WI38 (cell line): ENCODE measurements around the gene PSMB8.
"Not testable (repeated sequence)": the region's sequence is repeated elsewhere in the genome, so short reads cannot be mapped to it uniquely, and the experiment has no call there.

Experiments used
- H3K4me3 ChIP-seq: 2 replicates; pipeline ENCODE4 v1.5.1; 2011; ENCODE audit warnings: low read depth, mild to moderate bottlenecking, control low read depth, low read length
- TF ChIP-seq, protein P1 (sequence below): IDR thresholded peaks from 2 replicates; pipeline ENCODE4 v1.5.1; 2012; ENCODE audit warnings: low read depth, mild to moderate bottlenecking, control low read depth, low read length

The PSMB8 gene

DNA sequence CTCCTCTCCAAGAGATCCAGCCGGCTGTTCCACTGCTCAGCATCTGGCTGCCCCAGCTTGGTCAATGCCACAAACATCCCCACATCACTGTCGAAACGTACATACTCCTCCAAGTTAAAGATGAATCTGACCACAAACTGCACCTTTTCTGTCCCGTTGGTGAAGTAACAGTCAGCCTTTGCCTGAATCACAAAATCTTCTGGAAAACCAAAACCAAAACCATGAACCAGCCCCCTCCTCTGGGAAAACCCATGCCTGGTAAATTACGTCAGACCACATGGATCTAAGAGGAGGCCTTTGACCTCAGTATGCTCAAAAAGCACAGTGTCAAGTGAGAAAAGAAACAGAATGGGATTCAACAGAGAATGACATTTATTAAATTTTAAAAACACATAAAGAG lies 28.7 kb downstream of the PSMB8 start:
- TF ChIP-seq, protein P1, sequence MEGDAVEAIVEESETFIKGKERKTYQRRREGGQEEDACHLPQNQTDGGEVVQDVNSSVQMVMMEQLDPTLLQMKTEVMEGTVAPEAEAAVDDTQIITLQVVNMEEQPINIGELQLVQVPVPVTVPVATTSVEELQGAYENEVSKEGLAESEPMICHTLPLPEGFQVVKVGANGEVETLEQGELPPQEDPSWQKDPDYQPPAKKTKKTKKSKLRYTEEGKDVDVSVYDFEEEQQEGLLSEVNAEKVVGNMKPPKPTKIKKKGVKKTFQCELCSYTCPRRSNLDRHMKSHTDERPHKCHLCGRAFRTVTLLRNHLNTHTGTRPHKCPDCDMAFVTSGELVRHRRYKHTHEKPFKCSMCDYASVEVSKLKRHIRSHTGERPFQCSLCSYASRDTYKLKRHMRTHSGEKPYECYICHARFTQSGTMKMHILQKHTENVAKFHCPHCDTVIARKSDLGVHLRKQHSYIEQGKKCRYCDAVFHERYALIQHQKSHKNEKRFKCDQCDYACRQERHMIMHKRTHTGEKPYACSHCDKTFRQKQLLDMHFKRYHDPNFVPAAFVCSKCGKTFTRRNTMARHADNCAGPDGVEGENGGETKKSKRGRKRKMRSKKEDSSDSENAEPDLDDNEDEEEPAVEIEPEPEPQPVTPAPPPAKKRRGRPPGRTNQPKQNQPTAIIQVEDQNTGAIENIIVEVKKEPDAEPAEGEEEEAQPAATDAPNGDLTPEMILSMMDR, result no peak
- no peak overlapping the region for H3K4me3 ChIP-seq

DNA sequence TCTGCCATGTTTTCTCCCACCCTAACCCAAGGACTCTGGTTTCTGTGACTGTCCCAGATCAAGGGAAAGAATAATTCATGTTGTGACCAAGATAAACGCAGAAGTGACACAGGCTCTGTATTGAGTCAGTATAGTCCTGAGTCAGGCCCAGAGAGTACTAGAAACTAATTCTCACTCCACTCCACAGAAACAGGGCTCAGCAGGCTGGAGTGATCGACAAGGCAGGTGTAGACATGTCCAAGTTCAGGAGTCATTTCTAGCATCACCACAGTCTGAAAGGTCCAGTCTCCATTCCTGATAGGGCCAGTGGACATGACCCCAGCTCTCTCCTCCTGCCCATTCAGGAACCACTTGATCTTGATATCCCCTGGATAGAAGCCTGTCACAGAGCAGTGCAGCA lies 29.7 kb downstream of the PSMB8 start:
- TF ChIP-seq, protein P1, result no peak
- no peak overlapping the region for H3K4me3 ChIP-seq

DNA sequence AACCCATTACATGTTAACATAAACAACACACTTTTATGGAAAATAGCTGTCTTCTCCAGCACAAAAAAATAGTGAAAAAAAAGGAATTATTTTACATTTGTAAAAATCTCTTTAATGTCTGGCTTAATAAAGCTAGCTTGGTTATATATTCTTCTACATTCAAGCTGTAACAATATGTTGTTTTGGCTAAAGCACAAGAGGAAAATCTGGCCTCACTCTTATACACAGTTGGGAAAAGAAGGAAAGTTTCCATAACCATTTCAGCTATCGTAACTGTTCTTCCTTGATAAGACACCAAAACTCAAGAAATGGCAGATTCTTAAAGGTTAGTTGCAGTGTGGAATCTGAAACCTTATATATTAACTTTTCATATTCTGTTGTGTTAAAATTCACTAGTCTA lies 34.7 kb downstream of the PSMB8 start:
- H3K4me3 ChIP-seq, result no peak overlapping the region
- TF ChIP-seq, protein P1, result no peak

DNA sequence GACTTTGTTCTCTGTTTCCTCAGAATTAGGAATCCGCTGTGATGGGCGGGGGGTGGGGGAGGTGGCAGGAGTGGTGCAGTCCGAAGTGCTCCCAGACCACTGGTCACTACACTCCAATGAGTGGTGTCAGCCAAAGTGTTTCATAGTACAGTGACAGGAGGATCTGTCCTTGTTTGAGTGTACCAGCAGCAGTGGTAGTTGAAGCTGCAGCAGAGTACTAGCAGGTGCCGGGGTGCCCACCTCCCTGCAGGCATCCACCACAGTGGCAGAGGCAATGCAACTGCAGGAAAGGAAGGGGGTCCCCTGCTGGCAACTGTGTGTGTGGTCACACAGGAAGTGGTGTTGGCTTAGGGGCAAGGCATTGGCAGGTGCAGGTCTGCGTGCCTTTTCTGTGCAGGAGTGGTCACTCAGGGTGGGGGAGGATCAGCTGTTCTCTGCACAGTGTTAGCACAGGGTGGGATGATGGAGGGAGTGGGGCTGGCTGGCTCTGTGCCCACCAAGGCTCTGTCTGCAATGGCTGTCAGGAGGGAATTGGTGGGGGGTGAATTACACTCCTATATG lies 36.7 kb downstream of the PSMB8 start:
- no peak overlapping the region for H3K4me3 ChIP-seq
- TF ChIP-seq, protein P1, result no peak

DNA sequence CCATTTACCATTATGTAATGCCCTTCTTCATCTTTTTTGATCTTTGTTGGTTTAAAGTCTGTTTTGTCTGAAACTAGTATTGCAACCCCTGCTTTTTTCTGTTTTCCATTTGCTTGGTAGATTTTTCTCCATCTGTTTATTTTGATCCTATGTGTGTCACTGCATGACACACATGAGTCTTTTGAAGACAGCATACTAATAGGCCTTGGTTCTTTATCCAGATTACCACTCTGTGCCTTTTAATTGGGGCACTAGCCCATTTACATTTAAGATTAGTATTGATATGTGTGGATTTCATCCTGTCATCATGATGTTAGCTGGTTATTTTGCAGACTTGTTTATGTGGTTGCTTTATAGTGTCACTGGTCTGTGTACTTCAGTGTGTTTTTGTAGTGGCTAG lies 38.4 kb downstream of the PSMB8 start:
- H3K4me3 ChIP-seq, result not testable (repeated sequence)

DNA sequence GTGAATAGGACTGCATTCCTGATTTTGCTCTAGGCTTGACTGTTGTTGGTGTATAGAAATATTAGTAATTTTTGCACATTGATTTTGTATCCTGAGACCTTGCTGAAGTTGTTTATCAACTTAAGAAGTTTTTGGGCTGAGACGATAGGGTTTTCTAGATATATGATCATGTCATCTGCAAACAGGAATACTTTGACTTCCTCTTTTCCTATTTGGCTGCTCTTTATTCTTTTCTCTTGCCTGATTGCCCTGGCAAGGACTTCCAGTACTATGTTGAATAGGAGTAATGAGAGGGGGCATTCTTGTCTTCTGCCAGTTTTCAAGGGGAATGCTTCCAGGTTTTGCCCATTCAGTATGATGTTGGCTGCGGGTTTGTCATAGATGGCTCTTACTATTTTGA lies 40.4 kb downstream of the PSMB8 start:
- no peak overlapping the region for H3K4me3 ChIP-seq
- TF ChIP-seq, protein P1, result no peak

DNA sequence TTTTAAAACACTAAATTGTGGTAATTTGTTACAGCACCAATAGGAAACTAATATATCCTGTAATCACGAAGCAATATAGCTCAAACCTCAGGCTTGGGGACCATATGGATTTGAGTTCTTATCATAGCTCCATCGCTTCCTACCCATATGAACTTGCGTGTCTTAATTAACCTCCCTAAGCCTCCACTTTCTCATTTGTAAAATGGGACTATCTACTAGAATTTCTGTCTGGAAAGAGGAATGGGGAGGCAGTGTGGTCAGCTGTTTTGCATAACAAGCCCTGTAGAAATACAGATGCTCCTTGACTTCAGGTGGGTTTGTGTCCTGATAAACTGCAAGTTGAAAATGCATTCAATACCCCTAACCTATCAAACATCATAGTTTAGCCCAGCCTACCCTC lies 44.1 kb downstream of the PSMB8 start:
- H3K4me3 ChIP-seq, result no peak overlapping the region
- TF ChIP-seq, protein P1, result no peak

DNA sequence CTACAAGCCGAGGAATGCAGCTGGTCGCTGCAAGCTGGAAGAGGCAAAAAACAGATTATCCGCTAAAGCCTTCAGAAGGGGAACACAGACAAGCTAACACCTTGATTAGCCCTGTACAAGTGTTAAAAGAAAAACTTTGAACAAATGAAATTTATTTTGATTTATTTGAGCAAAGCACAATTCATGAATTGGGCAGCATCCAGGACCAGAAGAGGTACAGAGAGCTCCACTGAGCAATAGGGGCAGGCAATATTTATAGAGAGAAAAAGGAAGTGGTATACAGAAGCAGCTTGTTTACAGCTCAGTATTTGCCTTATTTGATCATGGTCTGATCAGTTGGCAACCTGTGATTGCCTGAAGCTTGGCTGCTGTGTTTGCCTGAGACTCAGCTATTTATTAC lies 44.7 kb downstream of the PSMB8 start:
- TF ChIP-seq, protein P1, result no peak
- no peak overlapping the region for H3K4me3 ChIP-seq
